K562 (cell line): Measurements from ENCODE around the gene CRYBA4. TPM values are rescaled to one million over a fixed set of nuclear protein-coding genes. Genes with fewer than 3 reads are reported as not detected.
A peak's percentile ranks its signal among the peaks of the same experiment; 100 is the strongest.

ENCODE experiments used
- ARID2 ChIP-seq: fragments of 450-650 bp; IDR thresholded peaks from 2 replicates; pipeline ENCODE4 v1.6.1; 2017; ENCODE audit warnings: antibody characterized with exemption, mild to moderate bottlenecking
- CBFA2T3 ChIP-seq: fragments of 450-650 bp; IDR thresholded peaks from 2 replicates; pipeline ENCODE4 v1.6.1; 2017
- DEAF1 ChIP-seq: fragments of 450-650 bp; formaldehyde crosslinking; IDR thresholded peaks from 2 replicates; pipeline ENCODE4 v1.4.0; 2020; ENCODE audit warnings: mild to moderate bottlenecking, moderate library complexity
- ELF4 ChIP-seq: fragments of 450-650 bp; formaldehyde crosslinking; IDR thresholded peaks from 2 replicates; pipeline ENCODE4 v1.4.0; 2022; ENCODE audit warnings: missing genetic modification characterization
- ELK1 ChIP-seq: sonication (generic); formaldehyde crosslinking; IDR thresholded peaks from 2 replicates; pipeline ENCODE4 v1.8.1; 2022; ENCODE audit warnings: missing genetic modification reagents
- FUS ChIP-seq: fragments of 200-400 bp; formaldehyde crosslinking; optimal IDR thresholded peaks from 2 replicates; pipeline ENCODE3; 2017; ENCODE audit warnings: low read depth, low read length
- GATAD2A ChIP-seq: fragments of 450-650 bp; IDR thresholded peaks from 2 replicates; pipeline ENCODE4 v1.6.1; 2017
- HDAC3 ChIP-seq: fragments of 450-650 bp; IDR thresholded peaks from 2 replicates; pipeline ENCODE4 v1.6.1; 2018; ENCODE audit warnings: borderline replicate concordance, mild to moderate bottlenecking, moderate library complexity; ENCODE audit not compliant: partially characterized antibody
- MITF ChIP-seq: IDR thresholded peaks from 2 replicates; pipeline ENCODE4 v1.6.1; 2014; ENCODE audit warnings: antibody characterized with exemption
- RFX1 ChIP-seq: fragments of 450-650 bp; IDR thresholded peaks from 2 replicates; pipeline ENCODE4 v1.6.1; 2016; ENCODE audit warnings: mild to moderate bottlenecking, moderate library complexity
- TCFL5 ChIP-seq: fragments of 250-450 bp; sonication (Bioruptor Pico); conservative IDR thresholded peaks from 2 replicates; pipeline ENCODE4 v1.6.1; 2021; ENCODE audit warnings: mild to moderate bottlenecking, moderate library complexity, matching md5 sums
- ZBTB34 ChIP-seq: fragments of 250-450 bp; sonication (Bioruptor Pico); IDR thresholded peaks from 2 replicates; pipeline ENCODE4 v1.8.0; 2021; ENCODE audit warnings: mild to moderate bottlenecking, moderate library complexity
- ZFP1 ChIP-seq: fragments of 450-650 bp; formaldehyde crosslinking; IDR thresholded peaks from 2 replicates; pipeline ENCODE4 v1.4.0; 2020; ENCODE audit warnings: mild to moderate bottlenecking, mixed read lengths
- ZHX1 ChIP-seq: fragments of 150-350 bp; conservative IDR thresholded peaks from 2 replicates; pipeline ENCODE4 v1.6.1; 2014; ENCODE audit warnings: low read length
- ZNF24 ChIP-seq: fragments of 450-650 bp; IDR thresholded peaks from 2 replicates; pipeline ENCODE4 v1.6.1; 2016
- ZNF518B ChIP-seq: fragments of 250-450 bp; sonication (Bioruptor Pico); IDR thresholded peaks from 2 replicates; pipeline ENCODE4 v1.5.0; 2021; ENCODE audit warnings: mild to moderate bottlenecking, moderate library complexity
- polyA plus RNA-seq, 8 experiments: library from polyadenylated mRNA; depleted of rRNA in 4 of 8; stranded (reverse) in 5 of 8; unstranded in 3 of 8; fragments of >200 nt; fragmentation: Nextera tagmentation in 2 of 8; fragmentation: Illumina TruSeq in 1 of 8; extraction: Ambion mirVana in 2 of 8; extraction: Trizol in 1 of 8; gene quantifications; 2 replicates each; pipeline versions ENCODE4 v1.2.1 to v1.2.3, GENCODE V29; 2011 to 2014; ENCODE audit warnings: inconsistent platforms in 1 of 8, missing spikeins in 1 of 8
- total RNA-seq, 7 experiments: library from RNA; depleted of rRNA in 6 of 7; stranded (reverse); fragments of >200 nt in 6 of 7; fragmentation: Illumina TruSeq in 2 of 7; extraction: Trizol in 2 of 7; gene quantifications; 2 replicates each; pipeline versions ENCODE4 v1.2.1 to v1.2.3, GENCODE V29; 2011 to 2021; ENCODE audit warnings: low replicate concordance in 1 of 7

CRYBA4 gene
- total and polyA plus RNA-seq, 9 of the 15 experiments (the other 6 are each of a cell fraction or from before 2014, with no cell fraction given): 0.59 to 3.3 (median 1.6) TPM

GRCh38 chr22:26672590-26673468 is 51.1 kb downstream of the CRYBA4 start (continued):
- TF ChIP-seq ZHX1 (no peak), CBFA2T3 (no peak), ARID2 (no peak), ELK1 (no peak), ELF4 (CRISPR knock-in tag) (no peak), ZFP1 (CRISPR knock-in tag) (no peak), HDAC3 (no peak), ZBTB34 (CRISPR knock-in tag) (no peak), GATAD2A (no peak), DEAF1 (CRISPR knock-in tag) (no peak), MITF (peak; percentile 64; the same call in 1 of the 2 replicates), TCFL5 (CRISPR knock-in tag) (no peak), ZNF518B (CRISPR knock-in tag) (no peak), RFX1 (no peak), FUS (no peak), ZNF24 (no peak)
